ENCODE results near the gene TWF2.

DNA sequence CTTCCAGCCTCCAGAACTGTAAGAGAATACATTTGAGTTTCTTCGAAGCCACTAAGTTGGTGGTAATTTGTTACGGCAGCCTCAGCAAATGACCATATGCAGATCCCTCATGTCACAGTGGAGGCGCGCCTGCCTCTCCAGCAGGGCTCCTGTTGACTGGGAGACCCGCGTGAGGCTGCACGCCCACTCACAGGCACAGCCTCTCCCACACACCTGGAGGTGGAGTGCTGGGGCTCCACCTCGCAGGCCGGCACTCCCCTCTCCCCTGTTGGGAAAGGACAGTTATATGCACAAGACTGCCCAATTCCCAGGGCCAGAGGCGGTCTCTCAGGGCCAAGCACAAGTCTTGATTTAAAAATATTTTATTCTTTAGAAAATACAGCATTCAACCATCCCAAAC, 10.7 kb downstream of the TWF2 start:
- TF ChIP-seq, protein P1, sequence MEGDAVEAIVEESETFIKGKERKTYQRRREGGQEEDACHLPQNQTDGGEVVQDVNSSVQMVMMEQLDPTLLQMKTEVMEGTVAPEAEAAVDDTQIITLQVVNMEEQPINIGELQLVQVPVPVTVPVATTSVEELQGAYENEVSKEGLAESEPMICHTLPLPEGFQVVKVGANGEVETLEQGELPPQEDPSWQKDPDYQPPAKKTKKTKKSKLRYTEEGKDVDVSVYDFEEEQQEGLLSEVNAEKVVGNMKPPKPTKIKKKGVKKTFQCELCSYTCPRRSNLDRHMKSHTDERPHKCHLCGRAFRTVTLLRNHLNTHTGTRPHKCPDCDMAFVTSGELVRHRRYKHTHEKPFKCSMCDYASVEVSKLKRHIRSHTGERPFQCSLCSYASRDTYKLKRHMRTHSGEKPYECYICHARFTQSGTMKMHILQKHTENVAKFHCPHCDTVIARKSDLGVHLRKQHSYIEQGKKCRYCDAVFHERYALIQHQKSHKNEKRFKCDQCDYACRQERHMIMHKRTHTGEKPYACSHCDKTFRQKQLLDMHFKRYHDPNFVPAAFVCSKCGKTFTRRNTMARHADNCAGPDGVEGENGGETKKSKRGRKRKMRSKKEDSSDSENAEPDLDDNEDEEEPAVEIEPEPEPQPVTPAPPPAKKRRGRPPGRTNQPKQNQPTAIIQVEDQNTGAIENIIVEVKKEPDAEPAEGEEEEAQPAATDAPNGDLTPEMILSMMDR (IDR thresholded peaks at IDR 0.05): no peak
- no peak for TF ChIP-seq POLR2A (IDR thresholded peaks at IDR 0.05)
